AG04450 (cell line): ENCODE results near the gene KRTAP10-4. TPM values are rescaled to one million over a fixed set of nuclear protein-coding genes. Genes with fewer than 3 reads are reported as not detected.

Experiments used
- CTCF ChIA-PET: fragments of 300-600, 350-600 bp; formaldehyde crosslinking; extraction: SDS; loops from one replicate; lab custom pipeline; 2022; ENCODE audit warnings: antibody characterized with exemption, inconsistent platforms; lab: Charles Lee
- POLR2A ChIA-PET: fragments of 350-600 bp; formaldehyde crosslinking; extraction: SDS; loops from one replicate; lab custom pipeline; 2021; ENCODE audit warnings: antibody characterized with exemption, inconsistent platforms; lab: Yijun Ruan, JAX
- DNase-seq: peaks from one replicate; pipeline ENCODE4 v3.0.0-alpha.2; 2011; ENCODE audit warnings: low read depth, low spot score
- H3K27ac ChIP-seq: one replicate; pipeline ENCODE4 v1.5.1; 2012; ENCODE audit warnings: low read depth, low read length, control low read depth
- H3K27me3 ChIP-seq: one replicate; pipeline ENCODE4 v1.6.0; 2012; ENCODE audit warnings: low read length; ENCODE audit not compliant: control insufficient read depth, insufficient read depth
- H3K4me3 ChIP-seq: 2 replicates; pipeline ENCODE4 v1.5.1; 2011; ENCODE audit warnings: mild to moderate bottlenecking, low read depth, low read length, control low read depth
- H3K9me3 ChIP-seq: 2 replicates; pipeline ENCODE4 v1.5.1; 2012; ENCODE audit warnings: low read length; ENCODE audit not compliant: control insufficient read depth, insufficient read depth
- polyA plus RNA-seq: library from polyadenylated mRNA; depleted of rRNA; stranded (reverse); fragments of >200 nt; gene quantifications from 2 replicates; pipeline ENCODE4 v1.2.3, GENCODE V29; 2011
- TF ChIP-seq, protein P1 (sequence below): IDR thresholded peaks from 2 replicates; pipeline ENCODE4 v1.5.1; 2011; ENCODE audit warnings: low read depth, low read length, control low read depth, inconsistent platforms

KRTAP10-4 gene
- polyA plus RNA-seq, 1 experiment, result not detected

DNA sequence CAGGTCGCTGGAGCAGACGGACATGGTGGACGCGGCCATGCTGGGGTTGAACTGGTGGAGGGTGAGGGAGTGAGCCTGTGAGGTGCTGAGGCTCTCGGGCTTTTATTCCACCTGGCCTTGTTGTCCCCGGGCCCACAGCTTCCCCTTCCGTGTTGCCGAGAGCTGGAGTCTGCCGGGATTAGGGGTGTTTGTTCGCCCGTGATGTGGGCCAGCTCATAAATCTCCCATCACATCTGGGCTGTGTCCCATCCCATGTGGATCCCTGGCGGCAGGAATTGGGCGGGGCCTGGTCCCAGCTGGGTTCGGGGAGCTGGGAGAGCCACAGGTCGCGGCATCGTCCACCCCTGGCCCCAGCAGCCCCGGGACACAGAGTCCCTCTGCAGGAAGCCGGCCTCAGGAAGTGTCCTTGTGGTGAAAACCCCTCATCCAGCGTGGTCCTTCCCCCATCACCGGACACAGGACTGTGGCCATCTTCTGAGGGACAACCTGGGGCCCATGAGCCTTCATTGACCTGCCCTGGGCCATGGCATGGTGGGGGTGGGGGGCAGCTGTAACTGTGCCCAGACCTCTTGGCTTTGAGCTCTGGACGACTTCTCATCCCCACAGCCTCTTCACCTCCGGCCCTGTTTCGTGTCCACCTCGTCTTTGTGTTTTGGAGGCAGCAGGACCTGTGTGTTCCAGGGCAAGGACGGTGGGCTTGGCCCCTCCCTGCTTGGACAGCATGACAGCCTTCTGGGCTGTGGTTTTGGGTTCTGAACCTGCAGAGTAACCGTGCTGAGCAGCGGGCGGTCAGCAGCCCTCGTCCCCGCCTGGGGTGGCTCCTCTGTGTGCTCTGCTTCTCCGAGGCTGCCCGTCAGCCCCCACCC is 19.1 kb downstream of the KRTAP10-4 start, which contains the start of gene KRTAP10-6:
Gene KRTAP10-6, minus strand, starts transcription at position 60 of the 866 bp plus-strand sequence. Its CDS starts 21 bp downstream, at position 39.
- CTCF ChIA-PET, result no interaction called here
- TF ChIP-seq, protein P1, sequence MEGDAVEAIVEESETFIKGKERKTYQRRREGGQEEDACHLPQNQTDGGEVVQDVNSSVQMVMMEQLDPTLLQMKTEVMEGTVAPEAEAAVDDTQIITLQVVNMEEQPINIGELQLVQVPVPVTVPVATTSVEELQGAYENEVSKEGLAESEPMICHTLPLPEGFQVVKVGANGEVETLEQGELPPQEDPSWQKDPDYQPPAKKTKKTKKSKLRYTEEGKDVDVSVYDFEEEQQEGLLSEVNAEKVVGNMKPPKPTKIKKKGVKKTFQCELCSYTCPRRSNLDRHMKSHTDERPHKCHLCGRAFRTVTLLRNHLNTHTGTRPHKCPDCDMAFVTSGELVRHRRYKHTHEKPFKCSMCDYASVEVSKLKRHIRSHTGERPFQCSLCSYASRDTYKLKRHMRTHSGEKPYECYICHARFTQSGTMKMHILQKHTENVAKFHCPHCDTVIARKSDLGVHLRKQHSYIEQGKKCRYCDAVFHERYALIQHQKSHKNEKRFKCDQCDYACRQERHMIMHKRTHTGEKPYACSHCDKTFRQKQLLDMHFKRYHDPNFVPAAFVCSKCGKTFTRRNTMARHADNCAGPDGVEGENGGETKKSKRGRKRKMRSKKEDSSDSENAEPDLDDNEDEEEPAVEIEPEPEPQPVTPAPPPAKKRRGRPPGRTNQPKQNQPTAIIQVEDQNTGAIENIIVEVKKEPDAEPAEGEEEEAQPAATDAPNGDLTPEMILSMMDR, result no peak
- H3K4me3 ChIP-seq, result no peak within 1 kb of the TSS
- H3K9me3 ChIP-seq, result no peaks in the 10 kb centered on the region; the same call in 1 of the 2 replicates
- H3K27ac ChIP-seq, result no peak within 1 kb of the TSS
- H3K27me3 ChIP-seq, result peaks cover 14% of the 10 kb centered on the region
- POLR2A ChIA-PET, result no interaction called here
- no peak for DNase-seq

DNA sequence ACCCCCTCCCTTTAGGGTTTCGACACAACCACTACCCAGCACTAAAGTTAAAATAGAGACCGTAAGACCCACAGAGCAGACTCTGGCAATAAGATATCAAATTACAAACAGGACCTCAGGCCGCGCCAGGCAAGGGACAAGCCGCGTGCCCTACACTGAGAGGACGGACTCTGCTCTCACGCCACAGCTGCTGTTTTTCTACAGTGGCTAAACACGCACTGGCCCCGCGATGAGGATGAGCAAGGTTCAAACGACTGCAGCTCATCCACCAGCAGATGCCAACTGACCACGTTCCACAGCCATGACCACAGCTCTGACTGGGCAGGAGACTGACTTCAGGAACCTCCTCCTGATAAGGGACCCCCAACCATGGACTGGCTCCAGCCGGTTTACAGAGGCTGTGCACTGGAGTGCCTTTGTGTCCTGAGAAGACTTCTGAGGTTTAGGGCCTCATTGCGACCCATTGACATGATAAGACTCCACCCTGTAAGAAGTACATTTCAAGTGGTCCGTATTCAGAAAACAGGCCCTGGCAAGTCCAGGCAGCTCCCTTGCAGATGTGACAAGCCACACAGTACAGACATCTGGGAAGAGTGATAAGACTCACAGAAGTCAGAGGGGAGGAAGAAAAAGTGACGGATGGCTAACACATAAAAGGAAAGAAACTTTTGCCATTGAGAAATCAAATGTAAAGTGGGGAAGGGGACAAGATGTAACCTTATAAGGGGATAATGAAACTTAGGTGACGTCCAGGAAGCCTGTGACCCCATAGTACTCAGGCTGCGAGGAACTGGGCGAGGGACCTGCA is 20.3 kb downstream of the KRTAP10-4 start:
- ChIA-PET CTCF (no interaction called here), POLR2A (no interaction called here)
- Histone ChIP-seq H3K27ac (no peak overlapping the region), H3K4me3 (no peak overlapping the region), H3K9me3 (no peaks in the 10 kb centered on the region; the same call in 1 of the 2 replicates), H3K27me3 (peaks cover 14% of the 10 kb centered on the region)
- TF ChIP-seq, protein P1, result no peak
- no peak for DNase-seq

DNA sequence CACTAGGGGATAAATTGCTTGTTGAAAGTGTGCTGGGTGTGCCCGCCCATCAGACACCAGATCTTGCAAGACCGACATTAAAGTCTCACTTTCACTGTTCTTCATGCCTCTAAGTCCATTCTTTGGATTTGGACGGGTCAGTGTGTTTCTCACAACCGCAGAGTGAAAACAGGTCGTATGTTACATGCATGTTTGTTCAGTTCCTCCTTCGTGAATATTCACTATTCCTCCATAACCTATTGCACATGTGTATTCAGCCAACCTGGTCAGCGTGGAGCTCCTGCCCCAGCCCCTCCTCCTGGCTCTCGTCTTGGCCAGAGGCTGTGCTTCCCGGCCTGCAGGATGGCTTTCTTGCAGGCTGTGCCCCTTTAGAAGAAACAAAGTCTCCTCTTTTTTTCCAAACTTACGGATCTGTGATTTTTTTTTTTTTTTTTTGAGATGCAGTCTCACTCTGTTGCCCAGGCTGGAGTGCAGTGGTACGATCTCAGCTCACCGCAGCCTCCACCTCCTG is 20.9 kb downstream of the KRTAP10-4 start:
- DNase-seq, result no peak
- H3K9me3 ChIP-seq, result no peaks in the 10 kb centered on the region; the same call in 1 of the 2 replicates
- H3K27me3 ChIP-seq, result peaks cover 14% of the 10 kb centered on the region
- TF ChIP-seq, protein P1, result no peak
- ChIA-PET POLR2A (no interaction called here), CTCF (no interaction called here)
- no peak overlapping the region for H3K27ac ChIP-seq
- no peak overlapping the region for H3K4me3 ChIP-seq

- H3K27me3 ChIP-seq, result peaks cover 14% of the 10 kb centered on the region
- POLR2A ChIA-PET, result no interaction called here
- TF ChIP-seq, protein P1, result no peak
- no peaks in the 10 kb centered on the region; the same call in 1 of the 2 replicates for H3K9me3 ChIP-seq
- no peak for DNase-seq
- no peak overlapping the region for H3K4me3 ChIP-seq
- CTCF ChIA-PET, result no interaction called here
- no peak overlapping the region for H3K27ac ChIP-seq
Observed at GRCh38 chr21:44595524-44595923, 22.0 kb downstream of the KRTAP10-4 start.
